HPDE6-E6E7 (cell line): ENCODE measurements around the gene RBM15.

Experiments
- DNase-seq: peaks from one replicate; pipeline ENCODE4 v3.0.0; 2011; ENCODE audit warnings: missing footprints; ENCODE audit errors: extremely low spot score

RBM15 gene, protein sequence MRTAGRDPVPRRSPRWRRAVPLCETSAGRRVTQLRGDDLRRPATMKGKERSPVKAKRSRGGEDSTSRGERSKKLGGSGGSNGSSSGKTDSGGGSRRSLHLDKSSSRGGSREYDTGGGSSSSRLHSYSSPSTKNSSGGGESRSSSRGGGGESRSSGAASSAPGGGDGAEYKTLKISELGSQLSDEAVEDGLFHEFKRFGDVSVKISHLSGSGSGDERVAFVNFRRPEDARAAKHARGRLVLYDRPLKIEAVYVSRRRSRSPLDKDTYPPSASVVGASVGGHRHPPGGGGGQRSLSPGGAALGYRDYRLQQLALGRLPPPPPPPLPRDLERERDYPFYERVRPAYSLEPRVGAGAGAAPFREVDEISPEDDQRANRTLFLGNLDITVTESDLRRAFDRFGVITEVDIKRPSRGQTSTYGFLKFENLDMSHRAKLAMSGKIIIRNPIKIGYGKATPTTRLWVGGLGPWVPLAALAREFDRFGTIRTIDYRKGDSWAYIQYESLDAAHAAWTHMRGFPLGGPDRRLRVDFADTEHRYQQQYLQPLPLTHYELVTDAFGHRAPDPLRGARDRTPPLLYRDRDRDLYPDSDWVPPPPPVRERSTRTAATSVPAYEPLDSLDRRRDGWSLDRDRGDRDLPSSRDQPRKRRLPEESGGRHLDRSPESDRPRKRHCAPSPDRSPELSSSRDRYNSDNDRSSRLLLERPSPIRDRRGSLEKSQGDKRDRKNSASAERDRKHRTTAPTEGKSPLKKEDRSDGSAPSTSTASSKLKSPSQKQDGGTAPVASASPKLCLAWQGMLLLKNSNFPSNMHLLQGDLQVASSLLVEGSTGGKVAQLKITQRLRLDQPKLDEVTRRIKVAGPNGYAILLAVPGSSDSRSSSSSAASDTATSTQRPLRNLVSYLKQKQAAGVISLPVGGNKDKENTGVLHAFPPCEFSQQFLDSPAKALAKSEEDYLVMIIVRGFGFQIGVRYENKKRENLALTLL

GRCh38 chr1:110338886-110339406 lies at the start of gene RBM15:
TSS of gene RBM15 (plus strand) at chr1:110339377. CDS start at chr1:110339406, 29 bp downstream.
- DNase-seq: peak; percentile 95

GRCh38 chr1:110291241-110292030 lies 47.7 kb upstream of the RBM15 start:
- DNase-seq: peak; percentile 8

DNA sequence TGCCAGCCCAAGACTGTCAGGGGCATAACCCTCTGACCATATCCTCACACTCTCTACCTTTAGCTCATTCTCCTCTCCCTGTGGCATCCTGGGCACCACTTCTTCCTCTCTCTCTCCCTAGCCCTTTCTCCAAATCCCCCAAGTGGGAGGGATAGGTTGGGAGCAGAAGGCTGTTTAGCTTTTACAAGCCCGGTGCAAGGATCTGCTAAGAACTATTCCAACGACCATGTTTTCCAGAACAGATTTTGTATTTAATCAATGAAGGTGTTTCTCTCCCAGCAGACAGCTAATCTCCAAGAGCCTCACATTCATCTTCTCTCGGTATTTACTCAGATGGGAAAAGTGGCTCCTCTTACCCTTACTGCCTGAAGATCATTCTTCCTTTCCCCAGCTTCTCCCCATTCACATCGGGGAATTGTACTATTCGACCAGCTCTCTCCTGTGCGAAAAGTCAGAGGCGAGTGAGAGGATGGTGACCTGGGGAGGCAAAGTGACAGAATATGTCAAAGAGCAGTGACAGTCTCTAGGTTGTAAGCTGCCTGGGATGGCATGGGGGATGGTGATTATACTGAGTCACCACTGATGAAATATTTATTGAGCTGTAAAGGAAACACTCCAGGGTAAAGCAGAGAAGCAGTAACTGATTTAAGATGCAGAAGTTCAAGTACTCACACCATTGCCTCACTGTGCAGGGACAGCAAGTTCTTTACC lies 47.0 kb upstream of the RBM15 start:
- DNase-seq: peak; percentile 33

- DNase-seq: no peak
Measured at GRCh38 chr1:110293601-110294104, 45.5 kb upstream of the RBM15 start.

DNA sequence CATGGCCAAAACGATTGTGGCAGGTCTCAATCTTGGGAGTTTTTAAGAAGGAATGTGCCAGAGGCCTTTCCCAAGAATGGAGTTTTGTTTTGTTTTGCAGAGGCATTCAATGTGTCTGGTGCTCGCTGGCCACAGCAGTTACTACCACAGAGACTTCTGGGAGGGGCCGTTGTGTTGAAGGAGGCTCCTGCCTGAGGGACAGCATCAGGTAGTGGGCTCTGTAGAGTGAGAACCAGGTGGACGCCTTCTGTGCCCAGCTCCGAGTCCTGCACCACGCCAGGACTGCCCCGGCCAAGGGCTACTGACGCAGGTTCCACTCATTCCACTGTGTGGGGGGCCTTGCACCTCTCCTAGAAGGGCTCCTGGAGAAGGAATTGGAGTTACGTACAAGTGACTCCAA lies 44.9 kb upstream of the RBM15 start:
- DNase-seq: no peak

- no peak for DNase-seq
Measured at GRCh38 chr1:110298991-110299390, 40.2 kb upstream of the RBM15 start.

DNA sequence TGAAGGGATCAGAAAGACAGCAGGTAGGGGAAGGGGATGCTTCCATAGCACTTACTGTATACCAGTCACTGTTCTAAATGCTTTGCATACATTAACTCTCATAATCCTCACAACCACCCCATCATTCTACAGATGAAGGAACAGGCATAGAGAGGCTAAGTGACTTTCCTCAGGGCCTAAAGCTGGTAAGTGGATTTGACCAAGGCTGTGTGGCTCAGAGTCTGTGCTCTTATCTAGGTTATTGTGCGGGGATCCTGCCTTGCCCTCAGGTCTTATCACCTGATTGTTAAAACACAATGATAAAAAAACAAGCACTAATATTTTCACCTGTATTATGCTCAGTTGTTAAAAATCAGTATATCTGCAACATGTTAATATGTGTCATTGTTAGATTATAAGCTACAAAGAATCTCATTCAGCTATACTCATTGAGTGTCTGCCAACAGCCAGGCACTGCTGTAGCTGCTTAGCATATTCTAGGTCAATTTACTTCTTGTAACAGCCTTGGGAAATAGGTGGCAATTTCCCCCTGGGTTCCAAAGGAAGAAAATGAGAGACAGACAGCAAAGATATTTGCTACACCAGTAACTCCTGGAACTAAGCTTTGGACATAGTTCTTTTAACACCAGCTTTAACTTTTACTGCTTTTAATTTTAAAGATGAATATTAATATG lies 38.6 kb upstream of the RBM15 start:
- DNase-seq: no peak

DNA sequence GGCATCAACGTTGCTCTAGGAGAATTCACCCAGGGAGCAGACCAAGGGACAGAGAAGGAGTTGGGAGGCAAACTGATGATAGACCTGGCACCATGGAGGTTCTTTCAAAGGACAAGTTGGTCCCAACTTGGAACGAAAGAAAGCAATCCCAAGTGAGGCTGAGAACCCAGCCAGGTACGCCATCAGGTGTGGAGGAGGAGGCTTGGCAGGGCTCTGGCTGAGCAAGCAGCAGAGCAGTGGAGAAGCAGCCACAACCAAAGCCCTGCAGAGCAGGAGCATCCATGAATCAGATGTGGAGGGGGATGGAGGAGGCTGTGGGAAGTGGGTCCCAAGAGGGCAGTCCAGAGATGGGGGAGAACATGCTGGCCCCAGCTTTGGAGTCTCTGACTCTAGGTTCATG lies 36.3 kb upstream of the RBM15 start:
- no peak for DNase-seq

DNA sequence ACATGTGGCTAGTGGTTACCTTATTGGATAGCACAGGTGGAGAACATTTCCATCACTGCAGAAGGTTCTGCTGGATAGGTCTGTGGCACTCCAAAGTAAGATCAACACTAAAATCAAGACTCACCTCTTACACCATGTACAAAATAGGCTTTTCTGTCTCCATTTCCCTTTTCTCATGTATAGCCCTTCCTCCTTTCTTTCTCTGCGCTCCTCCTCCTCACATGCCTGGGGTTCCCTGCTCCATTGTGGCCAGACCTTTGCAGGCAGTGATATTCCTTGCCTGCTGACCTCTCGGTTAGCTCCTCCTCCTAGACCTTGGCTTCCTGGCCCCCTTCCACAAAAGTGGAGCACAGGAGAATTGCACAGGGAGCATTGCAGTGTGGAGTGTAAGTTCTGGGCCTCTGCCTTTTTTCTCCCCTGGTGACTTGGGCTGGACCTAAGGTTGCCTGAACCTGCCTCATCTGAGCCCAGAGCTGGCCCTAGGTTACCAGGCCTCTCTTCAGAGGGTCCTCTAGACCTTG lies 33.2 kb upstream of the RBM15 start:
- DNase-seq: no peak

- no peak for DNase-seq
Measured at GRCh38 chr1:110307239-110307974, 31.8 kb upstream of the RBM15 start.

DNA sequence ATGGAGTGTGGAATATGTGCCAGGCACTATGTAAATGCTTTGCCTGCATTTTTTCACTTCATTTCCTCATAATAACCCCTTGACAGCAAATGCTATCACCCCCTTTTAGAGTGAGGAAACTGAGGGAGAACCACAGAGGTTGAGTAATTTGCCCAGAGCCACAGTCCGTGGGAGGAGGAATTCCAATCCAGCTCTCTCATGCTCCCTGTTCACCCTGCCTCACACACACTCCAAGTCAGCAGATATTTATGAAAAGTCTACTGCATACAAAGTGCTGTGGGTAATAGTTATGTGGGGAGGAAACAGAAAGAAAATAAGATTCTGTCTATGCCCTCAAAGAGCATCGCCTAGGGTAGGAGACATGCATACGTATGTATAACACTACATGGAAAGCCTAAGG lies 30.9 kb upstream of the RBM15 start:
- DNase-seq: no peak

GRCh38 chr1:110309139-110309538 lies 30.0 kb upstream of the RBM15 start:
- no peak for DNase-seq

- DNase-seq: no peak
Measured at GRCh38 chr1:110309767-110310166, 29.4 kb upstream of the RBM15 start.

DNA sequence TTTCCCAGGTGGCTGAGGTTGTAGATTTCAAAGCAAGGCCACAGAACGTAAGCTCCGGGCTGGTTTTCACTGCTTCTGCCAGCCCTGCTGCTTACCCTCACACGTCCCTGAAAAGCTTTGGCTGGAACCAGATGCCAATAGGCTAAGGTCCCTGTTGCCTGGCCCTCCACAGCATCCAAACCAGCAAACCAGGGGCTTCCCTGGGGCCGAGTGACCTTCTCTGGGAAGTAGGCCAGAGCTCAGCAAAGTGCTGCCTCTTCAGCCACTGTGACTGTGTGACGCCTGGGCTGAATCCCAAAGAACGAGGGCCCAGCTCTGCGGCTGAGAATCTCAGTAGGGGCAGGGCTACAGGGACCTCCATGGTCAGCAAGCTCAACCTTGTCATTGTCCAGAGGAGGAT lies 28.9 kb upstream of the RBM15 start:
- DNase-seq: no peak

DNA sequence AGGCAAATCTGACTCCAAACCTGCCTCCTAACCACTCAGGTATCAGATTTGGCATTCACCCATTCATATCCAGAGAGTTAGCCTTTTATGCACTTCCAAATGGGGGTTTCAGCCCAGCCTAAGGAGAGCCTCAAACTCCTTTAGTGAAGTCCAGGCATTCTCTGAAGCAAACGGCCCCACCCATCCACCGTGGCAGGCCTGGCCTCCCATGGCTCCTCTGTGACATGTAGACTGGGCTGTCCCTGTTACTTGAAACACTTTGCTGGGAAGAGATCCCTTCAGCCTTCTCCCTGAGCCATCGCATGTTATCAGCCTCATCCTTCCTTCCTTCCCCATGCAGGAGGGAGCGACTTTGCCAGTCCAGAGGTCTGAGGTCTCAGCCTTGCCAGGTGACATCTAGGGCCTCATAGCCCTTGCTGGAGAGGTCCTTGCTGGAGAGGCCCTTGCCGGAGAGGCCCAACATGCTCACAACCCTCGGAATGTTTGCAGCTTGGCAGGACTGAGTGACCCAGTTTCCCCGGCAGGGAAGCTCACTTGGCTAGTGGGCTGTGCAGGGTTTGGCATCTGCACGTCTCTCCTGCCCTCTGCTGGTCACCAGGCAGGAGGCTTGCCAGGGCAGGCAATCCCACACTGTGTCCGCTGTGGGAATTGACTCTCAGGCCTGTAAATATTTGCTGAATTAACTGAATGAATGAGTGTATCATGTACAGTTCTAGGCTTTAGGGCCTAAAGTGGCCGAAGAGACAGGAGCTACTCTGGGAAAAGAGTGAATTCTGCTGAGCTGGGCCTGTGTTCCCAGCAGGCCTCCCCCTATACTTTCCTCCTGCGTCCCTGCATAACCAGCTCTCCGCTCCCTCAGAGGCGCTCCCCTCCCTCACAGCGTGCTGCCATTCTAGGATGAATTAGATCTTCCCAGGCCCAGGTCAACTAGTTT lies 26.7 kb upstream of the RBM15 start:
- DNase-seq: peak; percentile 60

GRCh38 chr1:110316735-110317134 lies 22.4 kb upstream of the RBM15 start:
- DNase-seq: no peak

DNA sequence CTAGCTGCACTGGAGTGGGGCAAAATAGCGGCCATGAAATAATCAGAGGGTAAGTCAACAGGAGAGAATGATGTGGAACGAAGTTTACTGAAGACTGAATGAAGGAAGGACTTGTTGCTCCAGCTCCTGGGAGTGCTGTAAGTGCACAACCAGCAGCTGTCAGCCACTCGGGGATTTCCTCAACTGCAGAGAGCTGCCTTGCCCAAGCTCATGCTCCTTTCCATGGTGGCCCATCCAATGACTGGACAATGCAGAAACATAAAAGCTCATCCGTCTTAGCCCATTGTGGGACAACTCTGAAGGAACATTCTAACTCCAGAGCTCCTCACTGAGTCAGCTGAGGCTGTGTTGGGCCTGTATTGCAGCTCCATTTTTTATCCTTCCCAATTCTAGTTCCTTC lies 21.1 kb upstream of the RBM15 start:
- no peak for DNase-seq
